ENCODE data around the gene CDH4. TPM values are rescaled to one million over a fixed set of nuclear protein-coding genes. Genes with fewer than 3 reads are reported as not detected.

Gene CDH4
- total RNA-seq, 1 experiment from 2014 or later = 5.3 TPM

DNA sequence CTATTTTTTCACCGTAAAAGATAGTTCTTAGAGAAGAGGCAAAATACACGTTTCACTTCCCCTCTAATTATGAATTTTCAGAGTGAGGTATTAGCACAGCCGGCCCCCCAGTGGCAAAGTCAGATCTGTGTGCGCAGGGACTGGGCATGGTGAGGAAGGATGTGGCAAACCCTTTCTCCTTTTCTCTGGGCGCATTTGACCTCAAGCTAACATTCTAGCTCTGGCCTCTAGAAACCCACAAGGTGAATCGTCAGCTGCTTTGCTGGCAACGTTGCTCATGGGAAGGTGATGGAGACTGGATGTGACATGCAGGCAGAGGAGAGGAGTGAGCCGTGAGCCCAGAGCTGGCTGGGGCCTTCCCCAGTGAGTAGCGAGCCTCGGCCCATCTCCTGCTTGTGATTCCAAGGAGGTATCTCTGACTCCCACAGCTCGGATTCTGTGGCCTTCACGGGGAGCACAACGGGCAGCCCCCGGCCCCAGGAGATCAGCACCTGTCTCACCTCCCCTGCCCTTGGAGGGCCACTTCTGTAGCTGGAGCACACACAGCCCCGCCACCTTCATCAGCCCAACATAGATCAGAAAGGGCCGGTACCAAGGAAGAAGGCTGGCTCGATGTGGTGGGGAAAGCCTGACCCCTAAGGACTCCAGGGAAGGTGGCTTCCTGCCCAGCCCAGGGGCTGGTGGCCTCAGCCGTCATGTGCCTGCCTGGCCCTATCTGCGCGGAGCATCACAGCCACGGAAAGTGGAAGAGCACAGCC lies 660.8 kb downstream of the CDH4 start:
- Mint-ChIP-seq H3K4me3 (no peak overlapping the region), H3K27me3 (ENCODE audit: low read depth) (peaks cover 9% of the 10 kb centered on the region), H3K4me1 (no peaks in the 10 kb centered on the region), H3K36me3 (no peaks in the 10 kb centered on the region), H3K9me3 (peaks cover 3% of the 10 kb centered on the region), H3K27ac (no peak overlapping the region)
- ChIA-PET CTCF (interaction anchor here (0.5 to 1.3 kb wide), 3 partner anchors 16 to 545 kb away, joined by 3 to 5 read pairs (median 4); no protein-coding TSS in a partner anchor), POLR2A (no interaction called here)
- ATAC-seq (no peak), DNase-seq (ENCODE audit: low spot score) (no peak)
- TF ChIP-seq, protein P1, sequence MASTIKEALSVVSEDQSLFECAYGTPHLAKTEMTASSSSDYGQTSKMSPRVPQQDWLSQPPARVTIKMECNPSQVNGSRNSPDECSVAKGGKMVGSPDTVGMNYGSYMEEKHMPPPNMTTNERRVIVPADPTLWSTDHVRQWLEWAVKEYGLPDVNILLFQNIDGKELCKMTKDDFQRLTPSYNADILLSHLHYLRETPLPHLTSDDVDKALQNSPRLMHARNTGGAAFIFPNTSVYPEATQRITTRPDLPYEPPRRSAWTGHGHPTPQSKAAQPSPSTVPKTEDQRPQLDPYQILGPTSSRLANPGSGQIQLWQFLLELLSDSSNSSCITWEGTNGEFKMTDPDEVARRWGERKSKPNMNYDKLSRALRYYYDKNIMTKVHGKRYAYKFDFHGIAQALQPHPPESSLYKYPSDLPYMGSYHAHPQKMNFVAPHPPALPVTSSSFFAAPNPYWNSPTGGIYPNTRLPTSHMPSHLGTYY (CRISPR knock-in tag; IDR thresholded peaks at IDR 0.05) = no peak
- TF ChIP-seq MYBL2 (CRISPR knock-in tag; IDR thresholded peaks at IDR 0.05) (no peak), NFATC4 (CRISPR knock-in tag; IDR thresholded peaks at IDR 0.05) (no peak), FOXJ3 (CRISPR knock-in tag; IDR thresholded peaks at IDR 0.05; ENCODE audit: borderline replicate concordance) (no peak)

DNA sequence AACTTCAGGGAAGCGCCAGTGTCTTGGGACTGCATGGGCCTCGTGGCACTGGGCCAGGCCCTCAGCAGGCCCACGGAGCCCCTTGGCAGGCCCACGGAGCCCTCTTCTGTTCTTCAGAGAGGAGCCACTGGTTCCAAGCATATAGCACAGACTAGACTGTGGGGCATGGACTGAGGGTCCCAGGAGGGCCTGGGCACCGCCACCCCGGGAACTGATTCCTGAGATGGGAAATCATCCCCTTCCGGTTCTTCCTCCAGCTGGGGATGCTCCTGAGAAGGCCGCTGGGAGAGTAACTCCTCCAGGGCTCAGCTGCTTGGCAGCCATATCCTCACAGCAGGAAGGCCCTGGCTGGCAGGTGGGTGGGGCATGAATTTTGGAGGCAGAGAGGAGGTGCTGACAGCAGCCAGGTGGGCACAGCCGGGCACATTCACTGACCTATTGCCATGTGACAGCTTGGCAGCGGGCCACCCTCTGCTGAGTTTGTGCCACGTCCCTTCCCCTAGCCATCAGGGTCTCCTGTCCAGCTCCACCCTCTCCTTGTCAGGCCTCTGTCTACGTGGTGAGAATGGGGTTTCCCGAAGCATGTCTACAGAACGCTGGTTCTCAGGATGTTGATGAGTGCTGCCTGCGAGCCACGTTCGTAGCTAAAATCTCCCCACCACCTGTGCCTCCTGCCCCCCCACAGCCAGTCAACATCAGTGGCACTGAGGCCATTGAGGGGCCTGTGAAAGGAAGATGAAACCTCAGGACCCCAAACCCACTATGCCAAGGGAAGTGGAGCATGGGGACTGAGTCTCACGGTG lies 661.6 kb downstream of the CDH4 start:
- CTCF ChIA-PET = interaction anchor here (1.3 kb wide), 1 partner anchor 26 kb away, joined by 5 read pairs; no protein-coding TSS in a partner anchor
- TF ChIP-seq ELF4 (CRISPR knock-in tag; IDR thresholded peaks at IDR 0.05; ENCODE audit: low read depth) (no peak), GABPB1 (CRISPR knock-in tag; IDR thresholded peaks at IDR 0.05) (no peak), CREM (CRISPR knock-in tag; IDR thresholded peaks at IDR 0.05) (no peak), ZNF263 (CRISPR knock-in tag; IDR thresholded peaks at IDR 0.05; ENCODE audit: low read depth) (no peak), NFYB (CRISPR knock-in tag; conservative IDR thresholded peaks at IDR 0.05; ENCODE audit: low read depth) (no peak), EMX1 (CRISPR knock-in tag; IDR thresholded peaks at IDR 0.05) (no peak), CREB1 (CRISPR knock-in tag; IDR thresholded peaks at IDR 0.05) (no peak), NFE2L1 (CRISPR knock-in tag; IDR thresholded peaks at IDR 0.05) (no peak), NR3C1 (CRISPR knock-in tag; conservative IDR thresholded peaks at IDR 0.05; ENCODE audit: low read depth) (no peak), ETV6 (CRISPR knock-in tag; IDR thresholded peaks at IDR 0.05) (no peak)
- TF ChIP-seq, protein P2, sequence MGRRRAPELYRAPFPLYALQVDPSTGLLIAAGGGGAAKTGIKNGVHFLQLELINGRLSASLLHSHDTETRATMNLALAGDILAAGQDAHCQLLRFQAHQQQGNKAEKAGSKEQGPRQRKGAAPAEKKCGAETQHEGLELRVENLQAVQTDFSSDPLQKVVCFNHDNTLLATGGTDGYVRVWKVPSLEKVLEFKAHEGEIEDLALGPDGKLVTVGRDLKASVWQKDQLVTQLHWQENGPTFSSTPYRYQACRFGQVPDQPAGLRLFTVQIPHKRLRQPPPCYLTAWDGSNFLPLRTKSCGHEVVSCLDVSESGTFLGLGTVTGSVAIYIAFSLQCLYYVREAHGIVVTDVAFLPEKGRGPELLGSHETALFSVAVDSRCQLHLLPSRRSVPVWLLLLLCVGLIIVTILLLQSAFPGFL (CRISPR knock-in tag; IDR thresholded peaks at IDR 0.05; ENCODE audit: borderline replicate concordance) = no peak
- TF ChIP-seq, protein P3, sequence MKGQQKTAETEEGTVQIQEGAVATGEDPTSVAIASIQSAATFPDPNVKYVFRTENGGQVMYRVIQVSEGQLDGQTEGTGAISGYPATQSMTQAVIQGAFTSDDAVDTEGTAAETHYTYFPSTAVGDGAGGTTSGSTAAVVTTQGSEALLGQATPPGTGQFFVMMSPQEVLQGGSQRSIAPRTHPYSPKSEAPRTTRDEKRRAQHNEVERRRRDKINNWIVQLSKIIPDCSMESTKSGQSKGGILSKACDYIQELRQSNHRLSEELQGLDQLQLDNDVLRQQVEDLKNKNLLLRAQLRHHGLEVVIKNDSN (CRISPR knock-in tag; IDR thresholded peaks at IDR 0.05) = no peak
- TF ChIP-seq, protein P4, sequence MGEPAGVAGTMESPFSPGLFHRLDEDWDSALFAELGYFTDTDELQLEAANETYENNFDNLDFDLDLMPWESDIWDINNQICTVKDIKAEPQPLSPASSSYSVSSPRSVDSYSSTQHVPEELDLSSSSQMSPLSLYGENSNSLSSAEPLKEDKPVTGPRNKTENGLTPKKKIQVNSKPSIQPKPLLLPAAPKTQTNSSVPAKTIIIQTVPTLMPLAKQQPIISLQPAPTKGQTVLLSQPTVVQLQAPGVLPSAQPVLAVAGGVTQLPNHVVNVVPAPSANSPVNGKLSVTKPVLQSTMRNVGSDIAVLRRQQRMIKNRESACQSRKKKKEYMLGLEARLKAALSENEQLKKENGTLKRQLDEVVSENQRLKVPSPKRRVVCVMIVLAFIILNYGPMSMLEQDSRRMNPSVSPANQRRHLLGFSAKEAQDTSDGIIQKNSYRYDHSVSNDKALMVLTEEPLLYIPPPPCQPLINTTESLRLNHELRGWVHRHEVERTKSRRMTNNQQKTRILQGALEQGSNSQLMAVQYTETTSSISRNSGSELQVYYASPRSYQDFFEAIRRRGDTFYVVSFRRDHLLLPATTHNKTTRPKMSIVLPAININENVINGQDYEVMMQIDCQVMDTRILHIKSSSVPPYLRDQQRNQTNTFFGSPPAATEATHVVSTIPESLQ (CRISPR knock-in tag; IDR thresholded peaks at IDR 0.05) = no peak
- TF ChIP-seq, protein P5, sequence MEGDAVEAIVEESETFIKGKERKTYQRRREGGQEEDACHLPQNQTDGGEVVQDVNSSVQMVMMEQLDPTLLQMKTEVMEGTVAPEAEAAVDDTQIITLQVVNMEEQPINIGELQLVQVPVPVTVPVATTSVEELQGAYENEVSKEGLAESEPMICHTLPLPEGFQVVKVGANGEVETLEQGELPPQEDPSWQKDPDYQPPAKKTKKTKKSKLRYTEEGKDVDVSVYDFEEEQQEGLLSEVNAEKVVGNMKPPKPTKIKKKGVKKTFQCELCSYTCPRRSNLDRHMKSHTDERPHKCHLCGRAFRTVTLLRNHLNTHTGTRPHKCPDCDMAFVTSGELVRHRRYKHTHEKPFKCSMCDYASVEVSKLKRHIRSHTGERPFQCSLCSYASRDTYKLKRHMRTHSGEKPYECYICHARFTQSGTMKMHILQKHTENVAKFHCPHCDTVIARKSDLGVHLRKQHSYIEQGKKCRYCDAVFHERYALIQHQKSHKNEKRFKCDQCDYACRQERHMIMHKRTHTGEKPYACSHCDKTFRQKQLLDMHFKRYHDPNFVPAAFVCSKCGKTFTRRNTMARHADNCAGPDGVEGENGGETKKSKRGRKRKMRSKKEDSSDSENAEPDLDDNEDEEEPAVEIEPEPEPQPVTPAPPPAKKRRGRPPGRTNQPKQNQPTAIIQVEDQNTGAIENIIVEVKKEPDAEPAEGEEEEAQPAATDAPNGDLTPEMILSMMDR (IDR thresholded peaks at IDR 0.05) = no peak
- Mint-ChIP-seq H3K9me3 (peaks cover 3% of the 10 kb centered on the region), H3K4me1 (no peaks in the 10 kb centered on the region), H3K27ac (no peak overlapping the region), H3K4me3 (no peak overlapping the region), H3K27me3 (ENCODE audit: low read depth) (peaks cover 9% of the 10 kb centered on the region), H3K36me3 (no peaks in the 10 kb centered on the region)
- POLR2A ChIA-PET = no interaction called here
- DNase-seq (ENCODE audit: low spot score) (no peak), ATAC-seq (no peak)
